Stimulated activated CD4-positive, alpha-beta T cell treated with anti-CD3 and anti-CD28 coated beads, Interleukin-12 subunit alpha, Interleukin-12 subunit beta, amount 100 ng/mL, for 24 hours (primary cell): Measurements from ENCODE around the gene LYSMD1.
A peak's percentile ranks its signal among the peaks of the same experiment; 100 is the strongest.

Source experiments
- DNase-seq, 2 experiments: peaks; one replicate each; pipeline ENCODE4 v3.0.0-alpha.2; 2020; ENCODE audit warnings: low read depth in 2 of 2

LYSMD1 gene

DNA sequence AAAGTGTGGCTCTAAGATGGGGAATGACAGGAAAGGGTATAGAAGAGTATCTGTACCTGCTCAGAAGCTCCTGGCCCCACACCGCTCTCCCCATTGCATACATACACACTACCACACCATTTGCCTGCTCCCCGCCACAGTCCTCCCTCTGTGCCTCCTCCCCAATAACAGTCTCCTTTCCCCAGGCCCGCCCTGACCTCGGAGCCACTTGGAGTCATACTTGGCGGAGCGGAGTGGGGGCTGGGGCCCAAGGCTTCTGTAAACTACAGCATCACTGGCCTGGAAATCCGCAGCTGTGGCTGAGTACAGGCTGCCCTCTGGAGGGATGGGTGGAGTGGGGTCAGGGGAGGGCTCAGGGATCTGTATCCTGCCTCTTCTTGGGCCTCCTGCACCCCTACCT is 27.9 kb downstream of the LYSMD1 start:
- DNase-seq: no peak

DNA sequence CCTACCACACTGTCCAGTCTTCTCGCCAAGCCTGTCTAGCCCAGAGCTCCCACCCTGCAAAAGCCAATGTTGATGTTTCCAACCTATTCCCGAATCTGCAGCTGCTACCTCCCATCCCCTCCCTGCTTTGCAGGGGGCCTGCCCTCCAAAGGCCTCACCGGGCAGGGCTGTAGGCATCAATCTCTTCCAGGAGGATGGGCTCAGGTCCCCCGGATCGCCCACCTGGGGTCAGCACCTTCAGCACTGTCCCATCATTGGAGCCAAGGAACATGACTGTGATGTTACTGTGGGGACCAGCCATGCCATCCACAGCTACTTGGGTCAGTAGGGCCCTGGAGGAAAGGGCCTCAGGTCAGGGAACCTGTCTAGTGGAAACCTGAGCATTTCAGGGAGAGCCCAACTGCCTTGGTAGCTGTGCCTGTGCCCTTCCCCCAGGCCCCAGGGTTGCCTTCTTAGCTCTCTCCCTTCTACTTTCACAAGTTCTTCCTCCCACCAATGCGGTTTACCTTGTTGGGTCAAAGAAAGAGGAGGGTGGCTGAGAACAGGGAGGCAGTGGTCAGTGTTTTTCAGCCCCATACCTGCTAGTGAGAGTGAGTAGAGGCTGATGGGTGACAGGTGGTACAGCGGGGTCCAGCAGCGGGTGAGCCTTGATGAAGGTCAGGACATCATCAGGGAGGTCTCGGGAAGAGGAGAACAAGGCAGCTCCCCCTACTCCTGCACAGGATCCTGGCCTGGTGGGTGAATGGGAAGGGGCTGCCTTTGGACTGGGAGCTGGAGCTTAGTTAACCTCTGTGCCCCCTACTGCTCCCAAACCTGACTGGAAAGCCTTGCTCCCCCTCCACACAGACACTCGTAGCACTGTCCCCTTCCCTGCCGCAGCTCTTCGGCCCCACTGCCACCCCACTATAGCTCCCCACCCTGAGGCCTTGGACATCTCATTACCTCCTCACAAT is 30.0 kb downstream of the LYSMD1 start:
- no peak for DNase-seq

DNA sequence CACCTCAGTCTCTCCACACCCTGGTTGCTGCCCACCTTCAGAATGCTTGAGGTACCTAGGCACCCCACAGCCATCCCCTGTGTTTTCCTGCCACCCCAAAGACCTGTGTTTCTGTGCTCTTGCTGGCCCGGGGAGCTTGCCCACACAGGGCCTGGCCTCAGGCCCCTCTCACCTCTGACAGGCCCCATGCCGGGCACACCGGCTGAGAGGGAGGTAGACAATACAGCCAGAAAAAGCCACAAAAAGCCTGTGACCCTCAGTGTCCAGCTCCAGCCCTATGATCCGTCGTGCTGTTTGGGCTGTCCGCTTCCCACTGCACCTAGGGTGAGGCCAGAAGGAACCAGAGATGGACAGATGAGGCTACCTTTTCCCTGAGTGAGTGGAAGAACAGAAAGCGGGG is 30.7 kb downstream of the LYSMD1 start:
- no peak for DNase-seq

DNA sequence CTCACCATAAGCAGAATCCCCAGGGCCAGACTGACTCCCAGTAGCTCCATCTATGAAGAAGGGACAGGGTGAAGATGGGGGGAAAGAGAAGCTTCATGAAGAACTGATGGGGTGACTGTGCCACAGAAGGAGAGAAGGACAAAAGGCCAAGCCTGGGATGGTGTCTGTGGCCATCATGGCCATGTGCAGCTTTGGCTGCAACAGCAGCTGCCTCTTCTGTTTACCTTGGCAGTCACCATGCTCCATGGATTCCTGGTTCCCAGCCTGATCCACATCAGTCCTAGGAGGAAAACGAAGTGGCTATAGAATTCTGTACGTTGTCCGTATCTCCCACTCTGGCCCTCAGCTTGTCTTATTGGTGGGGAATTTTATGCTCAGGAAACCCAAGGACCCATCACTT is 31.3 kb downstream of the LYSMD1 start:
- no peak for DNase-seq

DNA sequence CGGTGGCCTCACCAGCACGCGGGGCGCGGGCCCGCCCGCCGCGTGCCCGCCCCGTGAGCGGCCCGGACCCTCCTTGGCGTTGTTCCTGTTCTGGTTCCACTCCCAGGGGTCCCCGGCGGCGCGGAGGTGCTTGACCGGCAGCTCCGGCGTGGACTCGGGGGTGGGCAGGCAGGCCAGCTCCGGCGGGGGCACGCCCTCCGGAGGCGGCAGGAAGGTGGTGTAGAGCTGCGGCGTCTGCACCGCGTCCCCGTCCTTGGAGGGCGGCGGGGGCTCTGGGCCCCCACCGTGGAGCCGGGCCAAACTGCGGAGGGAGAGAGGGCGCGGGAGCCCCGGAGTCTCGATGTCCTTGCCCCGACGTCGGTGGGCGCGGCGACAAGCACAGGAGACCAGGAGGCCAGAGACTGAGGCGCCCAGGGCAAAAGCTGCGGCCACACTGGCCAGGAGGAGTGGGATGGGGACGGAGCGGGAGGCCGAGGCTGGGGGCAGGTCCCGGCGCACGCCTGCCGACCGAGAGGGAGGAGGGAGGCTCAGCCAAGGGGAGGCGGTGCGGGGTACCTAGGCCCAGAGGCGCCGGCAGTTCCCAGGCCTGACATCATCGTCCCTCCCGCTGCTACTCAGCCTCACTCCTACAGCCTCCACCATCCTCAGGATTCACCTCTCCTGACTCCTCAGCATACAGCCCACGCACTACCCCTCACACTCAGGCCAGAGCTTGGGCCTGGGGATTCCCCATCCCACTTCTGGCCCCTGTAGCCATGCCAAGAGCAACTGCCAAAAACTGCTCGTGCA is 32.5 kb downstream of the LYSMD1 start:
- no peak for DNase-seq

DNA sequence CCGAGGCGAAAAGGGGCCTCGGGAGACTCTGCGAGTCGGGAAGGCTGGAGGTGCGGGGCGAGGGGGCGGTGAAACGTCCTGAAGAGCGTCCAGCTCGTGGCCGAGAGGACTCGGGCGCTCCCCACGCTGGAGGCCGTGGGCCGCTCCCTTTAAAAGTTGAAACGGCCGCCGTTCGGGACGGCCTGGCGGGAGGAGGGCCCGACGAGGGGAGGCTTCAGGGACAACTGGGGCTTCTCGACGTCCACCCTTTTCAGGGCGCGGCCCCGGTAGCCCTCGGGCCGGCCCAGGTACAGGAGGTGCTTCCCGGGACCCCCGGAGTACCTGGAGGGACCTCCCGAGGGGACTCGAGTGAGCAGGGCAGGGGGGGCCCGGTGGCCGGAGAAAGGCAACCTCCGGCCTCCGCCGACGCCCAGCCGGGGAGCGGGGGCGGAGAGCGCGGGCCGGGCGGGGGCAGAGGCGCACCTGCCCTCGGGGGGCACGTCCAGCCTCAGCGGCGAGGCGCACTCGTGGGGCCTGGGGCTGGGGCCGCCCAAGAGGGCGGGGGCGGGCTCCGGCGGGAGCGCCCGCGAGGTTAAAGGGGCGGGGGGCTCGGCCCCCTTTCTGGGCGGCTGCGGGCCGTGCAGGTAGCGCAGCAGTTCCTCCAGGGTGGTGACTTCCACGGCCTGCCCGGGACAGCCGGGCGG is 33.2 kb downstream of the LYSMD1 start:
- DNase-seq: no peak

DNA sequence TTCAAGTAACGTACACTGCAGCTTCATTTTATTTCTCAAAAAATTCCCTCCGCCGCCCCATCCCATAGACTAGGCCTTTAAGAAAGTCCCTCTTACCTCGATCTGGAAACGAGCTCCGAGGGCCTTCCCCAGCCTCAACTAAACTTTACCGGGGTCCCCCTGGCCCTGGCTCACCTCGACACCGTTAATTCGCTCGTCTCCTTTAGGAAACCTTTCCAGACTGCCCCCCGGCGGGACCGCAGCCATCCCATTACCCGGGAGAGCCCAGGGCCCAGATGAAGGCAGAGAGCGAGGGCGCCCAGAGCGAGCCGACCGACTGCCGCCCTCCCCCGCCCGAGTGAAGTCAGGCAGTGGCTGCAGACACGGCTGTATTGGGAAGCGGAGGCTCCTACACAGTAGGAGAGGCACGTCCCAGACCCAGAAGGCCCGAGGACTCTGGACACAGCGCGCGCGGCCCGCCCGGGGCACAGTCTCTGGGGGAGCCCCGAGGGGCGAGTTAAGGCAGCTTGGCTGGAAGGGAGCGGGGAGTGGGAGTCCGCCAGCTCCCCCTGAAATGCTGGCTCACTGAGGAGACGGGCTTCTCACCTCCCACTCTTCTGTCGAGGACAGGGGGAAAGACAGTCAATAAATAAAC is 33.9 kb downstream of the LYSMD1 start:
- no peak for DNase-seq

DNA sequence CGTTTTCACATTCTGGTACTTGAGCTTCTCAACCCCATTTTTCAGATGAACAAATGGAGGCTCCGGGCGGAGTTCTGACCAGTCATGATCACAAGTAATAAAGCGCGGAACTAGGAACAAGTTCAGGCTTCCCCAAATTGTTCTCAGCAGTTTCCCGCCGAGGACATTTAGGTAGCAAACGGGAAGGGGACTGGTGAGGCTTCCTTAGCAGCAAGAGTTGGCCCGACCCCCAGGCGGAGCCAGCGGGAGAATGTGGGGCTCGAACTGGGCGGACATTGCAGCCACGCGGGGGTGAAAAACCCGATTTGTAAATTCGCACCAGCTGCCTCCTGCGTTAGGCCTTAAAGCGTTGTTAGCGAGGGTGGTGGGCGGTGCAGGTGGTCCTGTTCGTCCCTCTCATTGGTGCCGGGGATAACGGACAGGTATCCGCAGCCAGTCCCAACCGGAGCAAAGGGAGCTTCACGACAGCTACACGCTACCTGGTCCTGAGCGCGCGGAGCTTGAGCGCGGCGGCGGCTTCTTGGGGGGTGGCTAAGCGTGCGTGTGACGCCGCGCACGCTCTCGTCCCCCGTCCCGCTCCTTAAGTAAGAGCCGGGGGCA is 34.6 kb downstream of the LYSMD1 start:
- peak; percentile 61 to 78 for DNase-seq

DNA sequence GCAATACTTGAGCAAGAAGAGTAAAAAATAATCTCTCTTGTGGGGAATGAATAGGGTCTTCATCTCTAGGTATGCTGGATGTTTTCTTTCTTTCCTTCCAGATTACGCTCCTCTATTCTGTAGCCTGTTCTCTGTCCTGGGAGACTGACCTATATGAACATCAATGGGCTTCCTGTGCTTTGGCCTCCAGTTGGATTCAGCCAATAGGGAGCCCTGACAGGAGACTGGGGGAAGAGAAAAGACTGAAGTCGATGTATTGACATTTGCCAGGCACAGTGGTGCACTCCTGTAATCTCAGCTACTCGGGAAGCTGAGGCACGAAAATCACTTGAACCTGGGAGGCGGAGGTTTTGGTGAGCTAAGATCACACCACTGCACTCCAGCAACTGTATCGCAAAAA is 36.9 kb downstream of the LYSMD1 start:
- DNase-seq: no peak

DNA sequence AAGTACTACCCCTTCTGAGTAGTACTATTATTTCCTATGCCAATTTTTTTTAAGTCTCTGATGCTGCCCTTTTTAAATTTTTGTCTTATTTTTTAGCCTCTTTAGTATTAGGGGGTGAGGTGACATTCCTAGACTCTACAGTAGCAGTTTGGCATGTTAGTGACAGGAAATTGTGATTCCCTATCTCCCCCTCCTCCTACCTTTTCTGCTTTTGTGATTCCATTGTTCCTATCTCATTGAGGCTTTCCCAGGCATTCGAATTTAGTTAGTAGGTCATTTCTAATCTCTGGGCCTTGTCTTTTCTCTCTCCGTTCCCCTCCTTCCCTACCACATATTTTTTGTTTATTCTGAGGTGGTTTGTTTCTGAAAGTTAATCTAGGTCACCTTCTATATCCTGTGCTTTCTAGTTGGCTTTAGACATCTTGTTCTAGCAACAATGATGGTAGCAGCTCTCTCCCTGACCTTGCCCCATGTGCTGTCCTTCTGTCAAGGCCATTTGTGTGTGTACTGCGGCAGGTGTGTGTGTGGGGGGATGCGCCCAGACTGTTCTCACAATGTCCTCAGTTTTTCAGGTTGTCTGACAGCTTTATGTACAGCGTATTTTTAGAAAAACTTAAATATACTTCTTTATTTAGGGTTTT is 40.8 kb downstream of the LYSMD1 start:
- no peak for DNase-seq

DNA sequence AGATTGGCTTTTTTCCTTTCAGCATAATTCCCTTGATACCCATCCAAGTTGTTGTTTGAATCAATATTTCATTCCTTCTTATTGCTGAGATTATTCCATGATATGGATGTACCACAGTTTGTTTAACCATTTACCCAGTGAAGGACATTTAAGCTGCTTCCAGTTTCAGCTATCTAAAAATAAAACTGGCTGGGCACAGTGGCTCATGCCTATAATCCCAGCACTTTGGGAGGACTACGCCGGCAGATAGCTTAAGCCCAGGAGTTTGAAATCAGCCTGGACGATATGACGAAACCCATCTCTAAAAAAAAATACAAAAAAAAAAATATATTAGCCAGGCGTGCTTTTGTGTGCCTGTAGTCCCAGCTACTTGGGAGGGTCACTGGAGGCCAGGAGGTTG is 51.8 kb downstream of the LYSMD1 start:
- DNase-seq: no peak
